CD4-positive, alpha-beta T cell treated with Interferon alpha-2 for 1 hour (primary cell): ENCODE results near the gene MMUT.
"Not testable (repeated sequence)": the region's sequence is repeated elsewhere in the genome, so short reads cannot be mapped to it uniquely, and the experiment has no call there.

Experiments used
- DNase-seq, 2 donors: peaks; one replicate each; pipeline ENCODE4 v3.0.0-alpha.2; 2020 to 2022

Gene MMUT

GRCh38 chr6:49416195-49416594, 46.9 kb downstream of the MMUT start:
- no peak for DNase-seq

- DNase-seq = no peak
Measured at GRCh38 chr6:49415358-49415757, 47.7 kb downstream of the MMUT start.

- no peak for DNase-seq
Measured at GRCh38 chr6:49410564-49410963, 52.5 kb downstream of the MMUT start.

GRCh38 chr6:49409951-49410542, 53.0 kb downstream of the MMUT start:
- DNase-seq = peak; percentile 33 to 58

GRCh38 chr6:49406250-49406970, 56.6 kb downstream of the MMUT start:
- no peak for DNase-seq

- DNase-seq = no peak
Measured at GRCh38 chr6:49401063-49401462, 62.0 kb downstream of the MMUT start.

GRCh38 chr6:49386667-49387508, 76.2 kb downstream of the MMUT start:
- DNase-seq = not testable (repeated sequence)

- DNase-seq = no peak
Measured at GRCh38 chr6:49384904-49385303, 78.1 kb downstream of the MMUT start.
